NCI-H1694 (cell line): ENCODE results near the gene RFT1.

Source experiments
- DNase-seq: peaks from one replicate; lab custom pipeline; 2025; lab: John Stamatoyannopoulos, UW

Gene RFT1

DNA sequence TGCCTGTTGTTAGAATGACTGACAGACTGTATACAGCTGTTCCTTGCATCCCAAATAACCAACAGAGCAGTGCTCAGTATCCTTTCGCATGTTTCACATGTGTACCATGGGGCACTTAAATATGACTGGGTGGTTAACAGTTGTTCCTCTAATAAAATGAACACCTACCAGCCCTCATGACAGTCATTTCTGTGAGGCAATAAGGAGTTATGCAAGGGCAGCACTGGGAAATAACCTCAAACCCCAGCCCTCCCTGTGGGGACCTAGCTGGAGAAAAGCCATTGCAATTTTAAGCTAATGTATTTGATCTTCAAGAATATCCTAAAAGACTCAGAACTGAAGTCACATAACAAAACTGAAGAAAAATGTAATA lies 7.3 kb downstream of the RFT1 start:
- no peak for DNase-seq

DNA sequence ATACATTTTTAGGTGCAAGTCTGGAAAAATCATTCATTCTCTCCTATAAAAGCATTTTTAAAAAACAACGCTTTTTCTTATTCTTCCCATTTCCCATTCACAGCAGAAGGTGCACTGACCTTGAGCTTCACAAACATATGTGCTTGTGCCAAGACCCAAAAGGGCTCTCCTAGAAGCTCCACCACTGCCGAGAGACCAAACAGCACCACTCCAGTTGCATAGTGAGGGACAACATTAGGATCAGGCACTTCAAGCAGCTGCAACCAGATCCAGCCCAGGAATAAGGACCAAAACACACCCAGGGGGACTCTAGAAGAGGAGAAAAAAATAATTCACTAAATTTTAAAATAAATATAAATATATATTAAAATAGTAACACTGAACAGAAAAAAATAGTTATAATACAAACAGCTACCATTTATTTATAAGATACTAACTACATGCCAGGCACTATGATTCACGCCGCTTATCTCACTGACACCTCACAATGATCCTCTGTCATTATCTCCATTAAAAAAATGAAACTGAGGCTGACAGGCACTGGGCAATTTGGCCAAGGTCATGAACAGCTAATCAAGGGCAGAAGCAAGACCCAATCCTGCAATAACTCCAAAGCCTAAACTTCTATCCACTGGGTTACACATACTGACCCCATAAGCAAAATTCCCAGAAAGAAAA lies 7.8 kb downstream of the RFT1 start:
- DNase-seq = no peak

DNA sequence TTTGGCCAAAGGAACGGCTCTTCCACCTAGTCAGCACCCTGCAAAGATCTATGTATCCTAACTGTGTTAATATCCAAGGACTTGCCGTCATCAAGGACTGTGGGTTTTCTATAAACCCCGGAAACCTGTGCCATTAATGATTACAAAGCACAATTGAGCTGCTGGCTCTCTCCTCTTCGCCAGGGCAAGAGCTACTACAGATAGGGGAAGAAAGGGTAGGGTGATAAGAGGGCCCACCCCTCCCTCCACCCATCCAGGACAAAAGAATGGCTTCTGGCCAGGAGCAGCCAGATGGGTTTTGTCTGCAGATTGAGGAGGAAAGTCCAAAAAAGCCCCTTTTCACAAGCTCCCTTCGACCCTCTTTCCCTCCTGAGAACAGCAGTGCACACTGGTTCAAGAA lies 9.9 kb downstream of the RFT1 start:
- no peak for DNase-seq

DNA sequence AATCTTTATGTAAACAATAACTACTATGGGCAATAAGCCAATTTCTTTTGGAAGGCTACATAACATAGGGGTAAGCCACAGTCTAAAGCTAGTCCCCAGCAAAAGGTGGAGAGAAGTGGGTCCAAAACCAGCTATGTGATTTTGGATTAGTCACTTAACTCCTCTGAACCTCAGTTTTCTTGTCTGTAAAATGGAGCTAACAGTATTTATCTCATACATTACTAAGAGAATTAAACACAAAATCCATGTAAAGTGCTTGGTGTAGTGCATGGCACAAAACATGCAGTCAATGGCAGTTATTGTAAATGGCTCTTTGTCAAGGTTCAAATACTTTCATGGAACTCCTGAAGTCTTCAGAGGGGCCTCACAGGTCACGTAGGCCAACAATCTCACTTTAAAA lies 13.3 kb downstream of the RFT1 start:
- no peak for DNase-seq

DNA sequence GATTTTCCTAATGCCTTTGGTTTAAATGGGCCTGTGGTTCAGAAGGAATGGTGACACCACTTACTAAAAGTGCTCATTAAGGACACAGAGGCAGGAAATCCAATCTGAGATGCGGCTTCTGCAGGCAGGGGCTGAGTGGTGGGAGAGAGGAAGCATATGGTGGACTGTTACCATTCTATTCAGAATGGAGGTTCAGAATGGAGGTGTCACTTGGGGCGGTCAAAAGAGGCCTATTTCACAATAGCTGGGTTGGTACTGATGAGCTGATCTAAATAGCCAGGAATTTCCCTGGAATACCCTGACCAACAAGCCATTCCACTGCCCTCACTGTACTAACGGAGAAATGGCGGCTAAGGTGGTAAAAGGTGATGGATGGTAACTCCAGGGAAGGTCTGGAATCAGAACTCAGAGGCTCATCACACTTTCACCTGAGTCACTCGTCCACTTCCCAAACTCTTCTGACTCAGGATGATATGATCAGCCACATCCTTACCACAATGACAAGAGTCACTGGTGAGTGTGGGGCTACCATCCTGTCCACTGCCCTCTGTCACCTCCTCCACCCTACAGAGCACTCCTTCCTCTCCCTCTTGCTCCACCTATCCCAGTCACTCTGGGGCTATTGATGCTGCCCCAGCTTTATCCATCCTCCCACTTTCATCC lies 15.7 kb downstream of the RFT1 start:
- DNase-seq = no peak

- peak; percentile 13 for DNase-seq
Observed at GRCh38 chr3:53114011-53114400, 16.2 kb downstream of the RFT1 start.

DNA sequence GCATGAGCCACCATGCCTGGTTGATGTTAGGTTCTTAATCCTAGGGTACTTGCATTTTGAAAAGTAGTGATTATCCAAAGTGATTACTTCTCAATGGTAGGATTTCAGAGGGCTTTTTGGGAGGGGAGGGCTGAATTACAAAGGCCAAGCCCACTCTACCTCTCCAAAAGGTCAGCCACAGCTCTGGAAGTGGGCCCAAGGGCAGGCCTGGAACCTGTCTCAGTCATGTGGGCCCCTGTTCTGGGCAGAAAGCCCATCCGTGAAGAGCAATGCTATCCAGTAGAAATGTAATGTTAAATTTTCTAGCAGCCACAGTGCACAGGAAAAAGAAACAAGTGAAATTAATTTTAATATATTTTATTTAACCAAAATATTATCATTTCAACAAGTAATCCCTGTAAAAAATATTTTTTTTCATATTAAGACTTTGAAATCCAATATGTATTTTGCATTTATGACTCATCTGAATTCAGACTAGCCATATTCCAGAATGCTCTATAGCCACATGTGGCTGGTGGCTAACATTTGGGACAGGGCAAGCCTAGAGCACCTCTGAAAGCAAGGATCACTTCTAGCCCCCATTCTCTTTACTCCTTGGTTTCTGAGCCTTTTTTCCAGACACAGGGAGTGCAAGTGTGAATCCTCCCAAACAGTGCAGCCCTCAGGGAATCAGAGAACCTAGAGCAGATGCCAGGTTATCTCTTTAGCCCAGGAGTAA lies 16.8 kb downstream of the RFT1 start:
- DNase-seq = no peak

- no peak for DNase-seq
Observed at GRCh38 chr3:53111822-53112221, 18.4 kb downstream of the RFT1 start.

- no peak for DNase-seq
Observed at GRCh38 chr3:53109891-53110771, 20.1 kb downstream of the RFT1 start.

GRCh38 chr3:53109190-53109589 lies 21.0 kb downstream of the RFT1 start:
- no peak for DNase-seq

GRCh38 chr3:53104762-53105161 lies 25.5 kb downstream of the RFT1 start:
- DNase-seq = no peak

DNA sequence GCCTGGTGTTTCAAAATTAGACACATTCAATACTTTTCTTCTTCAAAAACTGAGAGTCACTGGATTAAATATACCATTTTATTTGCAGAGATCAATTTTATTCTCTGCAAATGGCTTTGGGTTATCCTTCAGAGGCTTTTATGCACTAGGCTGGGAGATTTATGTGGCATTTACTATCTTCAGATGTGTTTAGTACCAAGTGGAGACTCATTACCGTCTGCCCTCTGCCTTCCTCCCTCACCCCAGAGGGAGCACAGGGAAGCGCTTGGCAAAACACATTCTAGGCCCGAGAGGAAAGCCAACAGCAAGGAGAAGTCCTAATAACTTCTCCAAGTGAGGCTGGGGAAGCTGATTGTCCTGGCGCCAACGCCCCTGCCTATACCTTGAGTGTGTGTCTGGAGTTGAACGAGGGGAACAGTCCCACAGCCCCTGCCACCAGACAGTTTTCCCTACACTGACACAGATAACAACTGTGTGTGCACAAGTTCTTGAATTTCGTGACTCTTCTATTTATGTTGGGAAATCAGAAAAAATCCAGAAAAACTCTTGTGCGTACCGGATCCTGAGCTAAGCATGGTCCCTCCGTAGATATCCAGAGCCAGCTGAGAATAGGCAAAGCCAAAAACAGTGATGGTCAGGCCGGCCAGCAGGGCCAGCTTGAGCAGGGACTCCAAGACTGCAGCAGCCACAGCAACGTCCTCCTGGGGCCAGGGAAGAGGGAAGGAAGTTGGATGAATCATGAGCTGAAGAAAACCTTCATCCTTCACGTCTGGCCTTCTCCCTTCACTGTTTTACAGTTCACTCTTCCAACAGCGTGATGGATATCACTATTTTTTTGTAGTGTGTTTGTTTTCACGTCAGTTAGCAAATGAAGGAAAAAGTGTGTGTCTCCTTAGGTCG lies 26.6 kb downstream of the RFT1 start:
- no peak for DNase-seq

GRCh38 chr3:53102601-53103147 lies 27.6 kb downstream of the RFT1 start:
- no peak for DNase-seq

- no peak for DNase-seq
Observed at GRCh38 chr3:53101956-53102355, 28.3 kb downstream of the RFT1 start.

DNA sequence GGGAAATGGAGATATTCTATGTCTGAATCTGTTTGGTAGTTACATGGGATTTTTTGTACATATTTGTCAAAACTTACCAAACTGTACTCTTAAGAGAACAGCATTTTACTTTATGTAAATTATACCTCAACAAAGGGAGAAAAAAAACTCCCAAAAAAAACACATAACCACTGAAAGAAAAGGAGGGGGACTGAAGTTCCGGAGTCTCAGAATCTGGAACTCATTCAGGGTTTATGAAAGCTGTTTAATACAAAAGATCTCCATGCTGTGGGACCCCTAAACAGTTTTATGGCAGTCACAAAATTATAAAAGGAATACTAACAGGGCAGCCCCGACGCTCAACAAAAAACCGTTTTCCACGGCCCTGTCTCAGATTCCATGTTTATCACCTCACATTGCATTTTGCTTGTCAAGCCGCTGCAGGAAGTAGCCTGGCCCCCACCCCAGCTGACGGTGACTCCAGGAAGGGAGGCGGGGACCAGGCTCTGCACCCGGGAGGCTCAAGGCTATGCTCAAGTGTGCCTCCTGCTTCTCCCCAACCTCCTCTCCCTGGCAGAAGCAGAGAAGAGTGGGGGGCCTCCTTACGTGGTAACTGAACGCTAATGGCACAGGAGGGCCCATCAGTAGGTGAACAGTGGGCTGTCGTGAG lies 29.3 kb downstream of the RFT1 start:
- no peak for DNase-seq

GRCh38 chr3:53097887-53098286 lies 32.3 kb downstream of the RFT1 start:
- DNase-seq = no peak

GRCh38 chr3:53092942-53093341 lies 37.3 kb downstream of the RFT1 start:
- no peak for DNase-seq

- no peak for DNase-seq
Observed at GRCh38 chr3:53092216-53092615, 38.0 kb downstream of the RFT1 start.

DNA sequence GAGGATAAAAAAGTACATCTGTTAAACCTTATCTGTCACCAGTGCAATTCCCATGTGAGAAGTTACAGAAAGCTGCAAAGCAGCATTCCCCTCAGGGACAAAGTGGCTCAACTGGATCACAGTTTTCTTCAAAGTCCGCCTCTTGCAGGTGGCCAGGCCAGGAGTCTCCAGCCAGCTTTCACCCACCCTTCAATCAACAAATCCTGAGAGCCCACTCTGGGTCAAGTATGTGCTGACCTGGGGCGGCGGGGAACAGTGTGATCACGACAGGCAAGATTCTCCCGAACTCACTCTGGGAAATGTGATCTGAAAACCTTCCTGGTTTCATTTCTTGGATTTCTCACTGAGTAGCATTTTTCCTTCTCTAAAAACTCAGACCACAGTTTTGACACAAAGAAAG lies 39.2 kb downstream of the RFT1 start:
- DNase-seq = no peak

- DNase-seq = no peak
Observed at GRCh38 chr3:53089511-53089910, 40.7 kb downstream of the RFT1 start.

- DNase-seq = no peak
Observed at GRCh38 chr3:53085476-53085875, 44.8 kb downstream of the RFT1 start.
